GM19328 (cell line): ENCODE results near the gene TBC1D8B.

Experiments used
- ATAC-seq: cut with Tn5 transposase; IDR thresholded peaks from one replicate; pipeline ENCODE4 v1.9.1; 2021; ENCODE audit warnings: mild to moderate bottlenecking, moderate library complexity; ENCODE audit not compliant: unreplicated experiment

The TBC1D8B gene

GRCh38 chrX:106897259-106897658 is 94.8 kb downstream of the TBC1D8B start:
- ATAC-seq, result no peak

GRCh38 chrX:106898462-106898861 is 96.0 kb downstream of the TBC1D8B start:
- ATAC-seq, result peak; percentile 56

GRCh38 chrX:106899276-106899675 is 96.8 kb downstream of the TBC1D8B start:
- ATAC-seq, result no peak

- no peak for ATAC-seq
Measured at GRCh38 chrX:106899841-106900240, 97.4 kb downstream of the TBC1D8B start.

DNA sequence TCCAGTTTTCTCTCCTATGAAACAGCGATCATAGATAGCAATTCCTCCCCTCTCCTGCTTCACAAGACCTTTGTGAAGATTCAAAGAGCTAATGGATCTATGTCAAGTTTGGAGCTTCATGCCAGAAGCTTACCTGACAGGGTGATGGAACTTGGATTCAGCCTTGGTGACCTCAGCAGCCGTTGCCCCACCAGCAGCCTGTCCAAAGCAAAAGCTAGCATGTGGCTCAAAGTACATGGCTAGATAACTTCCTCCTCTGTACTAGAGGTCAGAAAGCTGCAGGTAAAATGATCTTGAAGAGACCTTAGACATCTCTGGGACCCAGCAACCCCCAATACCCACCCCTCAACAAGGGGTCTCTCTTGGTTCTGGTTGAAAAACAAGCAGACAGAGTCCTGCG is 98.9 kb downstream of the TBC1D8B start:
- ATAC-seq, result no peak

GRCh38 chrX:106901781-106902219 is 99.3 kb downstream of the TBC1D8B start:
- ATAC-seq, result no peak

DNA sequence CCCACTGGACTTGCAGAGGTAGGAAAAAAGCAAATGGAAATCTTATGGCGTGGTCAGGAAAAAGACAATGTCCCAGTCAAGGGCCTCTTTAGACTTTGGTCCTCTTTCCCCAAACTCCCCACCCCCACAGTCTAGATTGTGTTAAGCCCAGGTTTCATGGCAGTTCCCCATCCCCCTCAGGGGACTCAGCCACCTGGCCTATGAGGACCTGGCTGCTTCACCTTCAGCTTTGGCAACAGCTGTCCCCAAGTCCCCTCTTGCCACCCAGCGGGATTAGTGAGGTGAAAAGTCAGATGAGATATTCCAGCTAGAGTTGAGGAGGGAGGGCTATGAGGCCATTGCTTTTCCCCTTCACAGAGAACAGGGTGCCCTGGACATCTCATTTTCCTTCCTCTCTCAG is 100.2 kb downstream of the TBC1D8B start:
- ATAC-seq, result no peak

DNA sequence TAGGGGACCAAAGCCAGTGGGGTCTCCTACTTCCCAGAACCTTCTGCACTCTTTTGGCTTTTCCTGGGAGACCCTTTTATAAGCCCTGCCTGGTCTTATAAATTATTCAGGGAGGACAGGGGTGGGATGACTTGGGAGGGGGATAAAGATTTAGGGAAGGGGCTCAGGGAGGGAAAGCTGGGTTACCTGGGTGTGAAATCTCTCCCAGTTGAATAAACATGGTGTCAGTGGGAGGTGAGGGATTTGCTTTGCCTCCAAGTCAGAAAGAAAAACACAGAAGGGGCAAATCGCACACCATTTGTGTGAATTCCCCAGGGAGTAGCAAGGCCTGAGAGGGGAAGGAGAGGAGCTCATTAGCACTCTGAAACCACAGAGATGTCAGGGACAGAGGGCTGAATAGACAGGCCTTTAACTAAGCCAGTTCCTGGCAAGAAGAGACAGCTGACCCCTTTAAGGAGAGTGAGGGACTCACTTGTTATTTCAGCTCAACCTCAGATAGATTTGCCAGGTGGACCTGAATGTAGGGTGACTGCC is 100.9 kb downstream of the TBC1D8B start, which contains the start of gene RIPPLY1:
Gene RIPPLY1, minus strand, starts transcription at position 51 of the 534 bp plus-strand sequence. CDS start 54 bp downstream, outside the sequence.
- ATAC-seq, result no peak

DNA sequence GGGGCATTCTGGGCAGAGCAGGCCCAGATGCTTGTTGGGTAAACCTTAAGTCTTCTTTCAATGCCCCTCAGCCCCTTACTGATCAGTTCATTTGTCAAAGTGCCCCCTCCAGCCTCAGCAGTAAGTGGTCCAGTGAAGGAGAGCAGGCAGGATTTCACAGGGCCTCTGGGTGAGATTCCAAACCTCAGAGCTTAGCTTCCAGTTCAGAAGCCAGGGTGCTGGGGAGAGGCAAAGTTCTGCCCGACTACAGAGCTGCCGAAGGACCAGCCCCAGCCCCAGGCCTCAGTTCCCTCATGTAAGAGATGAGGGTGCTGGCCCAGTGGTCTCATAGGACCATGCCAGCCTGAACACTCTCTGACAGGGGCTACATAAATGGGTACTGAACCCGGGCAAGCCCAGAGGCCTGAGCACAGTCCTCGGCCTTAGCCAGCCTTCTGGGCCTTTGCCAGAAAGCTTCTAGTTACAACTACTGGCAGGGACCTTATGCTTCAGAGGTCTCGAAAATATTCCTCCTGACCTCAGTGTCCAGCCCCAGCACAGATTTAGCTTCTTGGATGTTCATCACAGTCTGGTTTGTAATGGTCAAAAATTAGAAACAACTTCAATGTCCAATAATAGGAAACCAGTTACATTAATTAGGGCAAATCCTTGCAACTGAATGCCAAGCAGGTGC is 101.5 kb downstream of the TBC1D8B start:
- no peak for ATAC-seq

GRCh38 chrX:106905064-106905708 is 102.7 kb downstream of the TBC1D8B start:
- ATAC-seq, result no peak

GRCh38 chrX:106906361-106906760 is 103.9 kb downstream of the TBC1D8B start:
- no peak for ATAC-seq

DNA sequence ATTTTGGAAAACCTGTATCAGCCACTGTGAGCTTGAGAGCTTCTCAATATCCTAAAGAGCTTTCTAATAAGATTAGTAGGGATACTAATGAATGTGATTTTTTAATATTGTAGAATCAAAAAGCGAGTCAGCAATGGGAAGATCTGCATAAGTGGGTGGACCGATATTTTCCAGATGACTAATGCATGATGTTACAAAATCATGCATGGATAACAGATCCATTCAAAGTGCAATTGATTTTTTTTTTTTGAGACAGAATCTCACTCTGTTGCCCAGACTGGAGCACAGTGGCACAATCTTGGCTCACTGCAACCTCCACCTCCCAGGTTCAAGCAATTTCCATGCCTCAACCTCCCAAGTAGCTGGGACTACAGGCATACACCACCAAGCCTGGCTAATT is 110.4 kb downstream of the TBC1D8B start:
- no peak for ATAC-seq

DNA sequence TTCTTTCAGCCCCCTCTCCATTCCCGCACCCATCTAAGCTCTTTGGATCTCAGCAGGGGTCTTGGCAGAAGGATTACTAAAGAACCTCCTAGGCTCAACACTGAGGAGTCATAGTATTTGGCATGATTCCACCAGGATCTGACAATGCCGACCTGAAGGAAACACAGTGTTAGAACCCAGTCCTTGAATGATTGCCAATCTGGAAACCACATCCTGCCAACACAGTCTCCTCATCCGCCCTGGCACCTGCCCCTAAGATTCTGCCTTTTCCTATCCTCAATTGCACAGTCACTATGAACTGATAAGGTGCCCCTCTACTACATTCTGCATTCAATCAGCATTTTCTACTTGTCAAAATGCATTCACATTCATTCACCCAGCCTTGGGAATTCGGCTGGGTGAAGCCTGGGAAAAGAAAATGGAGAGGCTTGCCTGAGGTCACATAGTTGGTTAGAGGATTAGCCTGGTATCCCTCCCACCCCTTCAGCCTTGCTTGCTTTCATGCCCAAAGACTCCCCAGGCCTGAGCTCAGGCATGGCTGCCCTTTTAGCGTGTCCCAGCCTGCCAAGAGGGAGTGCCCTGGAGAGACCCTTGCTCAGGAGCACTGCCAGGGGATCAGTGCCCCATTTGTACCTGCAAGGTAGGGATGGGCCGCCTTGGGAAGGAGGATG is 115.5 kb downstream of the TBC1D8B start:
- ATAC-seq, result no peak

GRCh38 chrX:106919932-106920452 is 117.5 kb downstream of the TBC1D8B start, which contains the start of gene CLDN2:
Gene CLDN2, plus strand, starts transcription at chrX:106920402. Its CDS starts 7,827 bp downstream, at chrX:106928229.
- no peak for ATAC-seq

DNA sequence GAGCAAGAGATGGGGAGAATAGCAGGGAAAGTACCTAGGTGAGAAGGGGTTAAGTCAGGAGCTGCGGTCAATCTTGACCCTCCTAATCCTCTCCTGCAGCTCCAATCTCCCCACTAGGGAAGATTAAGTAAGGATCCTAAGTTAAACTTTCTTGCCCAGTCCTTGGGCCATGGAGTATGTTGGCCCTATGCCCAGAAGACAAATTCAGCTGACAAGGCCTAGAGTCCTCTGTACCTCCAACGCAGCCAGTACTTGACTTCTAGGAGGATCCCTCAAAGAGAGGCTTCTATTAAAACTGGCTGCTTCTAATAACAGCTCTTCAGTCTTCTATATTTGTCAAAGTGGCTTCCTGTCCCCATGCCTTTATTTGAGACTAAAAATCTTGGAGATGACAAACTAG is 119.2 kb downstream of the TBC1D8B start:
- no peak for ATAC-seq
